Liver (tissue), 9 donors: ENCODE results near the gene ANKRD13B. TPM values are rescaled to one million over a fixed set of nuclear protein-coding genes. Genes with fewer than 3 reads are reported as not detected.

Source experiments
- DNase-seq: peaks from one replicate; pipeline ENCODE4 v3.0.0-alpha.2; 2017; ENCODE audit warnings: low spot score
- H3K27ac ChIP-seq, 2 donors: one replicate each; pipeline ENCODE4 v1.7.0; 2013; ENCODE audit warnings: inconsistent platforms in 2 of 2, low read length in 2 of 2, control low read depth in 1 of 2, low read depth in 1 of 2, mild to moderate bottlenecking in 1 of 2
- H3K27me3 ChIP-seq, 4 donors: one replicate each; pipeline versions ENCODE4 v1.6.1 to v1.7.0; 2013; ENCODE audit warnings: low read length in 3 of 4, inconsistent platforms in 1 of 4, mild to moderate bottlenecking in 1 of 4, moderate library complexity in 1 of 4; ENCODE audit not compliant: control insufficient read depth in 4 of 4, insufficient read depth in 4 of 4
- H3K36me3 ChIP-seq, 4 donors: one replicate each; pipeline versions ENCODE4 v1.6.1 to v1.7.0; 2013; ENCODE audit warnings: low read length in 3 of 4, mild to moderate bottlenecking in 3 of 4, low read depth in 1 of 4, moderate library complexity in 1 of 4; ENCODE audit not compliant: control insufficient read depth in 4 of 4, insufficient read depth in 3 of 4
- H3K4me1 ChIP-seq, 4 donors: one replicate each; pipeline versions ENCODE4 v1.6.1 to v1.7.0; 2013; ENCODE audit warnings: low read length in 3 of 4, mild to moderate bottlenecking in 3 of 4, moderate library complexity in 1 of 4; ENCODE audit not compliant: control insufficient read depth in 4 of 4, insufficient read depth in 4 of 4
- H3K4me3 ChIP-seq, 3 donors: one replicate each; pipeline versions ENCODE4 v1.6.1 to v1.7.0; 2013; ENCODE audit warnings: low read length in 3 of 3, control low read depth in 1 of 3, low read depth in 1 of 3, mild to moderate bottlenecking in 1 of 3
- H3K9ac ChIP-seq, 2 donors: one replicate each; pipeline ENCODE4 v1.7.0; 2013; ENCODE audit warnings: low read length in 2 of 2, mild to moderate bottlenecking in 2 of 2, moderate library complexity in 2 of 2, control low read depth in 1 of 2, low read depth in 1 of 2
- H3K9me3 ChIP-seq, 4 donors: one replicate each; pipeline versions ENCODE4 v1.6.1 to v1.7.0; 2013; ENCODE audit warnings: low read length in 3 of 4; ENCODE audit not compliant: control insufficient read depth in 4 of 4
- ATF3 ChIP-seq: IDR thresholded peaks from 2 replicates; pipeline ENCODE4 v1.6.1; 2016; ENCODE audit warnings: antibody characterized with exemption
- CTCF ChIP-seq: fragments of 150-350 bp; IDR thresholded peaks from 2 replicates; pipeline ENCODE4 v1.5.1; 2017; ENCODE audit warnings: improper control_type of control experiment, low read depth, low read length; ENCODE audit not compliant: missing input control
- EGR1 ChIP-seq, 2 donors: IDR thresholded peaks; 2 replicates each; pipeline ENCODE4 v1.6.1; 2016 to 2018; ENCODE audit warnings: antibody characterized with exemption in 2 of 2, low read depth in 2 of 2
- GABPA ChIP-seq, 2 donors: IDR thresholded peaks in 1 of 2; conservative IDR thresholded peaks in 1 of 2; 2 replicates each; pipeline ENCODE4 v1.6.1; 2016; ENCODE audit warnings: antibody characterized with exemption in 2 of 2, mild to moderate bottlenecking in 1 of 2, moderate library complexity in 1 of 2
- HNF4A ChIP-seq, 2 donors: conservative IDR thresholded peaks; 2 replicates each; pipeline ENCODE4 v1.6.1; 2016; ENCODE audit warnings: antibody characterized with exemption in 2 of 2, mild to moderate bottlenecking in 2 of 2
- HNF4G ChIP-seq: IDR thresholded peaks from 2 replicates; pipeline ENCODE4 v1.6.1; 2016; ENCODE audit warnings: antibody characterized with exemption
- JUND ChIP-seq, 2 donors: IDR thresholded peaks; 2 replicates each; pipeline ENCODE4 v1.6.1; 2016; ENCODE audit warnings: antibody characterized with exemption in 2 of 2
- NR2F2 ChIP-seq: IDR thresholded peaks from 2 replicates; pipeline ENCODE4 v1.6.1; 2016; ENCODE audit warnings: antibody characterized with exemption
- RAD21 ChIP-seq, 2 donors: IDR thresholded peaks; 2 replicates each; pipeline ENCODE4 v1.6.1; 2016; ENCODE audit warnings: antibody characterized with exemption in 2 of 2, mild to moderate bottlenecking in 2 of 2
- REST ChIP-seq: IDR thresholded peaks from 2 replicates; pipeline ENCODE4 v1.6.1; 2016; ENCODE audit warnings: antibody characterized with exemption, mild to moderate bottlenecking
- RXRA ChIP-seq, 2 donors: IDR thresholded peaks; 2 replicates each; pipeline ENCODE4 v1.6.1; 2017 to 2018; ENCODE audit warnings: antibody characterized with exemption in 2 of 2, mild to moderate bottlenecking in 1 of 2
- SP1 ChIP-seq: IDR thresholded peaks from 2 replicates; pipeline ENCODE4 v1.6.1; 2018; ENCODE audit warnings: antibody characterized with exemption, mild to moderate bottlenecking
- TAF1 ChIP-seq: conservative IDR thresholded peaks from 2 replicates; pipeline ENCODE4 v1.6.1; 2016; ENCODE audit warnings: antibody characterized with exemption, mild to moderate bottlenecking
- YY1 ChIP-seq: IDR thresholded peaks from 2 replicates; pipeline ENCODE4 v1.6.1; 2016; ENCODE audit warnings: antibody characterized with exemption, mild to moderate bottlenecking
- WGBS: extraction: QIAGEN DNeasy Blood & Tissue Kit; methylation state at CpG from one replicate; pipeline ENCODE4 v1.1.7; 2013; 5-methylcytosine and 5-hydroxymethylcytosine counted together
- polyA plus RNA-seq, 2 donors: library from polyadenylated mRNA; stranded (reverse) in 1 of 2; unstranded in 1 of 2; fragments of 200-250 nt in 1 of 2; fragments of >200 nt in 1 of 2; fragmentation: Nextera tagmentation in 1 of 2; extraction: Ambion mirVana in 1 of 2; gene quantifications; one replicate each; pipeline versions ENCODE4 v1.2.1 to v1.2.3, GENCODE V29; 2013 to 2015
- total RNA-seq, 2 donors: library from RNA; depleted of rRNA; stranded (reverse); fragments of >200 nt; gene quantifications; one replicate each; pipeline ENCODE4 v1.2.3, GENCODE V29; 2014
- donor health status: healthy.
- donor health status: healthy.
- donor health status: healthy.
- donor health status: healthy.
- donor health status: healthy.

The ANKRD13B gene
- total and polyA plus RNA-seq, 4 donors = 0.06 to 1.6 (median 0.51) TPM

- TF ChIP-seq CTCF = no peak
These were observed 18.8 kb upstream of the ANKRD13B start (continued) for GRCh38 chr17:29573871-29574731.

GRCh38 chr17:29574732-29575510 is 18.0 kb upstream of the ANKRD13B start:
- TF ChIP-seq HNF4G (peak; percentile 97), JUND (IDR thresholded peaks at IDR 0.05) (peak in 1 of 2 donors; percentile 45), REST (peak; percentile 65), ATF3 (no peak), GABPA (IDR thresholded peaks at IDR 0.05 in 1 of 2, conservative IDR thresholded peaks at IDR 0.05 in 1 of 2) (peak in 1 of 2 donors; percentile 67), RXRA (IDR thresholded peaks at IDR 0.05) (peak; percentile 81), TAF1 (no peak), SP1 (peak; percentile 96), NR2F2 (peak; percentile 21), YY1 (peak; percentile 71), CTCF (no peak), RAD21 (IDR thresholded peaks at IDR 0.05) (peak; percentile 25 to 56), EGR1 (IDR thresholded peaks at IDR 0.05; ENCODE audit: low read depth in 2 of 2) (peak in 1 of 2 donors; percentile 28), HNF4A (conservative IDR thresholded peaks at IDR 0.05) (peak; percentile 98 to 99)
- peaks cover 21 to 48% (median 36%) of the 10 kb centered on the region in 4 donors for H3K4me1 ChIP-seq
- DNase-seq = peak; percentile 68
- H3K27ac ChIP-seq = peak overlapping the region; percentile 49 to 72
- H3K4me3 ChIP-seq = no peak overlapping the region
- H3K9me3 ChIP-seq = no peaks in the 10 kb centered on the region
- H3K9ac ChIP-seq = no peak overlapping the region
- no peaks in the 10 kb centered on the region for H3K27me3 ChIP-seq
- peaks cover 3 to 21% (median 6%) of the 10 kb centered on the region in 4 donors for H3K36me3 ChIP-seq
- 36% methylated on average over 17 of the region's 17 CpGs for WGBS
